Measurements from ENCODE around the gene FSTL1. TPM values are rescaled to one million over a fixed set of nuclear protein-coding genes. Genes with fewer than 3 reads are reported as not detected.
A peak's percentile ranks its signal among the peaks of the same experiment; 100 is the strongest.

The FSTL1 gene
- total RNA-seq, 4 donors from 2014 or later, result 9.4 to 258 (median 70.7) TPM

GRCh38 chr3:120423432-120423831 lies 27.4 kb downstream of the FSTL1 start:
- intact Hi-C loops (cut with DNase I), result loop anchor here (5.0 kb wide), 1 partner anchor 134 kb away; no protein-coding TSS in a partner anchor
- DNase-seq, result no peak
- Histone ChIP-seq H3K27me3 (no peaks in the 10 kb centered on the region), H3K4me3 (no peak overlapping the region), H3K4me1 (peaks cover 8 to 94% (median 45%) of the 10 kb centered on the region in 3 donors), H3K36me3 (no peaks in the 10 kb centered on the region), H3K27ac (peak overlapping the region in 3 of 4 donors; percentile 69 to 72 (median 70)), H3K9me3 (no peaks in the 10 kb centered on the region)
- TF ChIP-seq POLR2A (IDR thresholded peaks at IDR 0.05), result no peak
- TF ChIP-seq CTCF (IDR thresholded peaks at IDR 0.05), result no peak
- WGBS, 2 donors, result 74 to 96% methylated on average over 2 to 4 of the region's 4 CpGs

- Histone ChIP-seq H3K4me3 (no peak overlapping the region), H3K27ac (peak overlapping the region in 3 of 4 donors; percentile 70 to 76 (median 72)), H3K9me3 (no peaks in the 10 kb centered on the region), H3K36me3 (no peaks in the 10 kb centered on the region), H3K4me1 (peaks cover 20 to 96% (median 49%) of the 10 kb centered on the region in 3 donors), H3K27me3 (no peaks in the 10 kb centered on the region)
- TF ChIP-seq POLR2A (IDR thresholded peaks at IDR 0.05) (no peak), CTCF (IDR thresholded peaks at IDR 0.05) (no peak)
- intact Hi-C loops (cut with DNase I), result loop anchor here (5.0 kb wide), 1 partner anchor 135 kb away; no protein-coding TSS in a partner anchor
- no peak for DNase-seq
- 72 to 81% methylated on average over 2 of the region's 2 CpGs for WGBS, 2 donors
These were observed 28.9 kb downstream of the FSTL1 start for GRCh38 chr3:120421926-120422325.

GRCh38 chr3:120420928-120421551 lies 29.8 kb downstream of the FSTL1 start:
- TF ChIP-seq POLR2A (IDR thresholded peaks at IDR 0.05) (no peak), CTCF (IDR thresholded peaks at IDR 0.05) (peak in 1 of 6 experiments; percentile 16)
- no peaks in the 10 kb centered on the region for H3K36me3 ChIP-seq
- WGBS, 2 donors, result 13 to 28% methylated on average over 5 to 6 of the region's 6 CpGs
- DNase-seq, result no peak
- no peaks in the 10 kb centered on the region for H3K27me3 ChIP-seq
- peak overlapping the region in 3 of 4 donors; percentile 70 to 76 (median 72) for H3K27ac ChIP-seq
- peaks cover 21 to 96% (median 46%) of the 10 kb centered on the region in 3 donors for H3K4me1 ChIP-seq
- intact Hi-C loops (cut with DNase I), result loop anchor here (5.0 kb wide), 1 partner anchor 136 kb away; no protein-coding TSS in a partner anchor
- H3K9me3 ChIP-seq, result no peaks in the 10 kb centered on the region
- no peak overlapping the region for H3K4me3 ChIP-seq

GRCh38 chr3:120420360-120420759 lies 30.4 kb downstream of the FSTL1 start:
- intact Hi-C loops (cut with DNase I), result loop anchor here (5.0 kb wide), 1 partner anchor 137 kb away; no protein-coding TSS in a partner anchor
- peak overlapping the region in 3 of 4 donors; percentile 64 to 72 (median 70) for H3K27ac ChIP-seq
- DNase-seq, result no peak
- H3K4me3 ChIP-seq, result no peak overlapping the region
- no peaks in the 10 kb centered on the region for H3K36me3 ChIP-seq
- WGBS, 2 donors, result 58 to 63% methylated on average over 3 of the region's 3 CpGs
- H3K9me3 ChIP-seq, result no peaks in the 10 kb centered on the region
- peaks cover 21 to 90% (median 44%) of the 10 kb centered on the region in 3 donors for H3K4me1 ChIP-seq
- TF ChIP-seq CTCF (IDR thresholded peaks at IDR 0.05) (no peak), POLR2A (IDR thresholded peaks at IDR 0.05) (no peak)
- no peaks in the 10 kb centered on the region for H3K27me3 ChIP-seq

- DNase-seq, result no peak
- intact Hi-C loops (cut with DNase I), result loop anchor here (5.0 to 10.0 kb wide), 2 partner anchors 138 to 175 kb away; no protein-coding TSS in a partner anchor
- Histone ChIP-seq H3K9me3 (no peaks in the 10 kb centered on the region), H3K4me1 (peaks cover 21 to 85% (median 38%) of the 10 kb centered on the region in 3 donors), H3K27ac (peak overlapping the region in 3 of 4 donors; percentile 64 to 72 (median 70)), H3K36me3 (no peaks in the 10 kb centered on the region), H3K27me3 (no peaks in the 10 kb centered on the region), H3K4me3 (no peak overlapping the region)
- TF ChIP-seq POLR2A (IDR thresholded peaks at IDR 0.05) (no peak), CTCF (IDR thresholded peaks at IDR 0.05) (no peak)
- 29 to 70% methylated on average over 1 to 3 of the region's 3 CpGs for WGBS, 2 donors
These were observed 31.0 kb downstream of the FSTL1 start for GRCh38 chr3:120419797-120420196.
